Fibroblast of the aortic adventitia (primary cell): ENCODE results near the gene PCSK2. TPM values are rescaled to one million over a fixed set of nuclear protein-coding genes. Genes with fewer than 3 reads are reported as not detected.

Experiments
- DNase-seq: peaks from one replicate; pipeline ENCODE4 v3.0.0-alpha.2; 2010; ENCODE audit warnings: low read depth
- H3K4me3 ChIP-seq: 2 replicates; pipeline ENCODE4 v1.5.1; 2011; ENCODE audit warnings: low read depth, mild to moderate bottlenecking, control low read depth, low read length, moderate library complexity
- CTCF ChIP-seq: IDR thresholded peaks from 2 replicates; pipeline ENCODE4 v1.5.1; 2011; ENCODE audit warnings: mild to moderate bottlenecking, low read length, control low read depth, inconsistent platforms; ENCODE audit not compliant: insufficient read depth
- total RNA-seq: library from RNA; depleted of rRNA; stranded (reverse); fragments of >200 nt; gene quantifications from 2 replicates; pipeline ENCODE4 v1.2.3, GENCODE V29; 2012; ENCODE audit warnings: low replicate concordance

Gene PCSK2
- total RNA-seq, 1 donor = not detected

- no peak overlapping the region for H3K4me3 ChIP-seq
- no peak for TF ChIP-seq CTCF
- no peak for DNase-seq
These were observed 229.4 kb downstream of the PCSK2 start for GRCh38 chr20:17456279-17456678.

- DNase-seq = no peak
- TF ChIP-seq CTCF = no peak
- no peak overlapping the region for H3K4me3 ChIP-seq
These were observed 230.2 kb downstream of the PCSK2 start for GRCh38 chr20:17457079-17457478.

GRCh38 chr20:17457588-17458190 is 230.8 kb downstream of the PCSK2 start:
- no peak for TF ChIP-seq CTCF
- DNase-seq = peak; percentile 0
- H3K4me3 ChIP-seq = no peak overlapping the region

GRCh38 chr20:17460119-17460518 is 233.3 kb downstream of the PCSK2 start:
- H3K4me3 ChIP-seq = no peak overlapping the region
- DNase-seq = peak; percentile 1
- no peak for TF ChIP-seq CTCF

GRCh38 chr20:17461941-17462340 is 235.1 kb downstream of the PCSK2 start:
- no peak for TF ChIP-seq CTCF
- no peak overlapping the region for H3K4me3 ChIP-seq
- DNase-seq = no peak

- DNase-seq = peak; percentile 20
- no peak for TF ChIP-seq CTCF
These were observed 236.9 kb downstream of the PCSK2 start for GRCh38 chr20:17463711-17464110.

GRCh38 chr20:17465236-17465635 is 238.4 kb downstream of the PCSK2 start:
- DNase-seq = no peak
- no peak overlapping the region for H3K4me3 ChIP-seq
- no peak for TF ChIP-seq CTCF

More at GRCh38 chr20:17463711-17464110, 236.9 kb downstream of the PCSK2 start:
- no peak overlapping the region for H3K4me3 ChIP-seq
